HTR-8/SVneo (cell line): ENCODE data around the gene TBC1D7.

Source experiments
- DNase-seq: peaks from one replicate; pipeline ENCODE4 v3.0.0; 2011; ENCODE audit warnings: low spot score, mixed read lengths; ENCODE audit not compliant: insufficient read length
- FAIRE-seq: peaks from 2 replicates; lab custom pipeline; 2011; peaks lifted over from hg19 to GRCh38; lab: Jason Lieb, UNC

TBC1D7 gene

DNA sequence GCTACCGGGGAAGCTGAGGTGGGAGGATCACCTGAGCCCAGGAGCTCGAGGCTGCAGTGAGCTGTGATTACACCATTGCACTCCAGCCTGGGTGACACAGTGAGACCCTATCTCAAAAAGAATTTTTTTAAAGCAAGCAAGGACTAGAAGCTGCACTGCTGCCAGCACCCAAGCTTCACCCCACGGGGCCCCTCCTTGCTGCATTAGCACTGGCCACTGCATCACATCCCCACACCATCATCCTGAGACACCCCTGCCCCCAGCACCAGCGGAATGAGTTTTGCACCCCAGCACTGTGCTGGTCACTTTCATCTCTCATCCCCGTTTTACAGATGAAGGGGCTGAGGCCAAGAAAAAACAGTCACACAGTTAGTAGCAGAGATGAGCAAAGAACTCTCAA is 30.9 kb downstream of the TBC1D7 start:
- FAIRE-seq = no peak
- no peak for DNase-seq

DNA sequence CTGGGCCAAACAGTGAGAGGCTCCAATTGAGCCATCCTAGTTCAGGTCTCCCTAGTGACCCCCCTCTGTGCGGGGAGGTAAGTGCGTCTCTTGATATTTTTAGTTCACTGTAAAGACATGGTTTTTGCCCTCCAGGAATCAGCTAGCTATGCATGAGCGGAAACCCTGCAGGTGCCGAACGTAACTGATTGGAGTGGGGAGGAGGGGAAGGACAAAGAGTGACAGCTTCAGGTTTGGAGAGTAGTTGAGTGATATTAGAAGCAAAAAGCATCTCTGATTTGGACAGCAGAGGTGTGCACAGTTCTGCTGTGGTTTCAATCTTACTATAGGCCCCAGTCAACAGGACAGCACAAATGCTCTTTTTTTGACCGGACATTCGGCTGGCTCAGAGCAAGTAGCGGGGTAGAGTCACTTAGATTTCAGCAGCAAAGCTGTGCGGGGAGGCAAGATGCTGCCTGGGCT is 31.8 kb downstream of the TBC1D7 start:
- no peak for FAIRE-seq

GRCh38 chr6:13295576-13295975 is 32.8 kb downstream of the TBC1D7 start:
- FAIRE-seq (no peak), DNase-seq (no peak)

More for the DNA sequence above, 31.8 kb downstream of the TBC1D7 start:
- DNase-seq = no peak

GRCh38 chr6:13294499-13295069 is 33.8 kb downstream of the TBC1D7 start:
- DNase-seq (no peak), FAIRE-seq (no peak)

- FAIRE-seq (no peak), DNase-seq (no peak)
Measured at GRCh38 chr6:13292774-13293173, 35.6 kb downstream of the TBC1D7 start.

- DNase-seq (no peak), FAIRE-seq (no peak)
Measured at GRCh38 chr6:13290335-13290734, 38.0 kb downstream of the TBC1D7 start.

DNA sequence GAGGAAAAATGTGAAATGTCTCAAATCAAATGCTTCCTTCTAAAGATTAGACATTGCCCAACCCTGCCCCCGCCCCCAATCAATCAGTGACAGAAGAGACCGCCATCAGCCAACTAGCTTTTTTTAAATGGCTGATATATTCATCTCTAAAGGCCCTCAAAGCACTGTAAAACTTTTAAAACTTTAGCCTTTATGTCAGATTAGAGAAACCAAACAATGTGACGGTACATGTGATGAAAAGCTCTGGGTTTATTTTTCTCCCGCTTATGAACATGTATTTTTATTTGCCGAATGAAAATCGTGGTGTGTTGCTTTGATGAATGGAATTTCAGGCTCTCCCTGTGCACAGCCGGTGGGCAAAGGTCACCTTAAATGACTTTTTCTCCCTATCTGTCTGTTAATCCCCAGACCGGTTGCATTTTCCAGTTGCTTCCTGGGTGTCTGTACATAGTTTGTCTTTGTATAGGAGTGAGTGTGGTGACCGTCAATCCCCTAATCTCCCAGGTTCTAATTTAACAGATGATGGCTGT is 38.5 kb downstream of the TBC1D7 start:
- no peak for DNase-seq
- FAIRE-seq = no peak

DNA sequence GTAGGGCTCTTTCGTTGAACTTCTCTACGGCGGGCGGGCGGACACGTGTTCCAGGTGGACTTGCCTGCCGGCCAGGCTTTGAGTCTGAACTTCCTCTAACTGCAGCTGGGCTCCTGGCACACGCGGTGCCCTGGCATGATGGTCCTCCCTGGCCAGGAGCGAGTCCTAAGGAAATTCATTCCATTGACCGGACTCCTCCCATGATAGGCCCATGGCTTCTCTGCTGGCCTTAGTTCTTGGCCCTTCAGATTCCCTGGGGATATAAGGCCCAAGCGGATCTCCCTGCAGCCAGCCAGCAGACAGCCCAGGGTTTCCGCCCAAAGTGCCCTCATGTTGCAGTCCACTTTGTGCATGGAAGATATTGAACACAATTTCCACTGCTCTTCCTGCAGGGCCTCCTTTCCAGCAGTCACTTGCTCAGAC is 39.4 kb downstream of the TBC1D7 start:
- FAIRE-seq = no peak
- no peak for DNase-seq

GRCh38 chr6:13288481-13288880 is 39.9 kb downstream of the TBC1D7 start:
- DNase-seq = no peak
- FAIRE-seq = no peak

GRCh38 chr6:13287104-13287503 is 41.2 kb downstream of the TBC1D7 start:
- FAIRE-seq (no peak), DNase-seq (no peak)

DNA sequence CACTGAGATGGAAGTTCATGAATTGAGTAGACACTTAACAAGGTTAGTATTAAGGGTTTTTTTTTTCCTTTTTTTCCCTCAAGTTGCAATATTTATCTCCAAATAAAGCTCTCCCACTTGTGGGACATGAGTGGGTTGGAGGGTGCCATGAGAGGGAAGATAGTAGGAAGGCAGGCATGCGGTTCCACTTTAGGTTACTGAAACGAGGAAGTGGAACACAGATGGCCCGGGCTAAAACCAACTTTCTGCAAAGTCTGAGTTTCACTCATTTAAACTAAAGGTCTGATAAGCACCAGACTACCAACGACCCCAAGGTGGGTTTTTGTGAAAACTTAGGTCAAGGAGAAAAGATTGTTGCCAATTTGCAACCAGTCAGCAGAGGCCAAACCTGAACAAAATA is 42.2 kb downstream of the TBC1D7 start:
- FAIRE-seq = no peak
- no peak for DNase-seq

DNA sequence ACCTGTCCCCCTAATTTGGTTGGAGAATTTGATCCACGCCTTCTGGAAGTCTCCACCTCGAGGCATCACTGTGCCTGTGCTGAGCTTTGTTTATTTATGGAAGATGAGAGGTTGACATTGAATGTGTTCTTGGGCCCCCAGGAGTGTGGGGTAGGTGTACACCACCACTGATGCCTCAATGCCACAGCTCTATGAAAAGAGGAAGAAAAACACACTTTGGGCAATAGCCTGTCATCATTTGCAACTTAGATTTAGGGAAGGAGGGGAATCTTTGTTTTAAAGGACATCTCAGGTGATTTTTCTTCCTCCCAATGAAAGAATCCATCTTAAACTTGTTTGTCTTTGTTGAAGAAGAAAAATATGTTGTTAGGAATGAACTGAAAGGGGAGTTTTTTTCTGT is 42.6 kb downstream of the TBC1D7 start:
- DNase-seq = no peak
- no peak for FAIRE-seq

- FAIRE-seq = no peak
- no peak for DNase-seq
Measured at GRCh38 chr6:13284646-13285045, 43.7 kb downstream of the TBC1D7 start.

DNA sequence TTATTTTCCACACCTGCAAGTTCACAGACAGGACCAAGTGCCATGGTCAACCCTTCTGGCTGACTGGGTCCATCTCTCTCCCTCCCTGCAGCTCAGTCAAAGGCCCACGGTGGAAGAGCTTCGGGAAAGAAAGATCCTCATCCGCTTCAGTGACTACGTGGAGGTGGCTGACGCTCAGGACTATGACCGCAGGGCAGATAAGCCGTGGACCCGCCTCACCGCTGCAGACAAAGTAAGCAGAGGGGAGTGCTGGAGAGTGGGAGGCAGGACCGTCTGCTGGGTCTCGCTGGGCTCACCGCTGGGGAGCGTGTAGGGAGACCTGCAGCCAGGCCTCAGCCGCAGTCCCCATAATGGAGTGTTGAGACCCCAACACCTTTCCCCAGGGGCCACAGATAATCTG is 45.0 kb downstream of the TBC1D7 start:
- FAIRE-seq (no peak), DNase-seq (no peak)

GRCh38 chr6:13282393-13283069 is 45.8 kb downstream of the TBC1D7 start:
- DNase-seq (no peak), FAIRE-seq (no peak)

DNA sequence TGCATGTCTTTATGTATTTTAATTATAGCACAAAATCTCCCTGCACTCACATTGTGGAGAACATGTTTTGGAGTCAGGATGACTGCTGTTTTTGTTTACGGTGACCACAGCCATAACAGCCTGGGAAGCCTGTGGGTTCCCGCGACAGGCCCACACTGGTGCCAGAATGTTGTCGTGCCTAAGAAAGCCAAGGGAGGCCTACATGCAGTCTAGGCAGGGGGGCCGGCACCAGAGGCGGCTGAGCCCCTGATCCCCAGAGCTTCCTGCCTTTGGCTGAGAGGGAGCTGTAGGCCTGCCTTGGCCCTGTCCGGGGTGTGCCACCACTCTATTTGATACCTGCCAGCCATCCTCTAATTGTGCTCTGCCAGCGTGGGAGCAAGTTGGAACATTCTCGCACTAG is 46.7 kb downstream of the TBC1D7 start:
- FAIRE-seq = no peak

GRCh38 chr6:13280254-13280653 is 48.1 kb downstream of the TBC1D7 start:
- DNase-seq (no peak), FAIRE-seq (no peak)

More for the DNA sequence above, 46.7 kb downstream of the TBC1D7 start:
- no peak for DNase-seq

DNA sequence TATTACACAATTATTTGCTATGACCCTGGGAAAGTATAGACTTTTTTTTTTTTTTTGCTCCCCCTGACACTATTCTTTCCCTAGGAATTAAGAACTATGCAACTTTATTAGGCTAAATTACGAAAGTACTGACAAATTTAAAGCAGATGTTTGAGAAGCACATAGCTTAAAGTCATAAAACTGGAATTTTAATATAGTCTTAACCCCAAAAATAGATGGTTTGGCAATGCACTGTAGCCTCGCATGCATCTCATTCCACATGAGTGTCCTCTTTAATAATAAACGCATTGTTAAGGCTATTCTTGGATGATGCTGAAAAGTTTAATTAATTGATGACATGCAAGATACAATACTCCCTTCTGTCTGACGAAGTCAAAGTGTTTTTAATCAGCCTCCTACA is 49.3 kb downstream of the TBC1D7 start:
- DNase-seq (no peak), FAIRE-seq (no peak)

- DNase-seq (no peak), FAIRE-seq (no peak)
Measured at GRCh38 chr6:13278164-13278563, 50.2 kb downstream of the TBC1D7 start.

GRCh38 chr6:13277231-13277630 is 51.1 kb downstream of the TBC1D7 start:
- no peak for FAIRE-seq
- DNase-seq = no peak

DNA sequence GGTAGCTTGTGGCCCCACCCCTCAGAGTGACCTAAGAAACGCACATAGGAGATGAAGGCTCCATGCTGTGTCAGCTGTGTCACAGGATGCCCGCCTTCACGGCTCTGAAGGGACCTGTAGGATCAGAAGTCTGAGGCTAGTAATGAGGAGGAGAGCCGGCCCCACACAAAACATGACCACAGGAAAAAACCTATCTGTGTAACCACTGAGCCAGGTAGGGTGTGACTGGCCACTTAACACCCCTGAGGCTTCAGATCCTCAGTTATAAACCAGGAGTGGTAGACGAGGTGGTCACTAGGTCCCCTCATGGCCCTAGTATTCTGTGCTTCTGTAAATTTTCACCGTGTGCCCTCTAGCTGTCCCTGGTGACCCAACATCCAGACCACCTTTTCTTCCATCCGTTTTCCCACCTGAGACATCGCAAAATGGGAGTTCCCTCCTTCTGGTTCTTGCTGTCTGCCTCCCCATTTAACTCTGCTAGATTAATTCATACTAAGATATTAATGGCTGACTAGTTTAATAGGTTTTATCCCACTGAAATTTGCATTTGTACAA is 52.8 kb downstream of the TBC1D7 start:
- DNase-seq (no peak), FAIRE-seq (no peak)
